H1 (cell line): Measurements from ENCODE around the gene BRD4. TPM values are rescaled to one million over a fixed set of nuclear protein-coding genes. Genes with fewer than 3 reads are reported as not detected.

Experiments
- BCL11A ChIP-seq, 2 experiments: IDR thresholded peaks; one replicate each; pipeline ENCODE4 v1.6.1; 2011; ENCODE audit warnings: low read depth in 2 of 2, low read length in 2 of 2, mild to moderate bottlenecking in 2 of 2
- CBX8 ChIP-seq: fragments of 300-800, 300-1000 bp; sonication (generic); IDR thresholded peaks from 2 replicates; pipeline ENCODE4 v1.7.1; 2016; ENCODE audit warnings: low read depth, low read length, borderline replicate concordance
- KDM4A ChIP-seq: IDR thresholded peaks from one replicate; pipeline ENCODE4 v1.7.1; 2012; ENCODE audit warnings: low read depth, mild to moderate bottlenecking, moderate library complexity, low read length, inconsistent platforms; ENCODE audit not compliant: severe bottlenecking
- PHF8 ChIP-seq: fragments of 200-600 bp; sonication (generic); conservative IDR thresholded peaks from 2 replicates; pipeline ENCODE4 v1.7.1; 2012; ENCODE audit warnings: low read depth, mild to moderate bottlenecking, inconsistent platforms, low read length, moderate library complexity
- SIN3A ChIP-seq, 2 experiments: IDR thresholded peaks in 1 of 2; conservative IDR thresholded peaks in 1 of 2; 2 replicates each; pipeline ENCODE4 v1.6.1; 2011 to 2012; ENCODE audit warnings: low read length in 2 of 2, improper control_type of control experiment in 1 of 2, low read depth in 1 of 2, mild to moderate bottlenecking in 1 of 2
- SIRT6 ChIP-seq: IDR thresholded peaks from one replicate; pipeline ENCODE4 v1.7.1; 2012; ENCODE audit warnings: low read length, inconsistent platforms
- SIX5 ChIP-seq: IDR thresholded peaks from 2 replicates; pipeline ENCODE4 v1.6.1; 2011; ENCODE audit warnings: mild to moderate bottlenecking, low read depth, low read length
- polyA plus RNA-seq, 7 experiments: library from polyadenylated mRNA; depleted of rRNA in 3 of 7; stranded (reverse) in 5 of 7; unstranded in 2 of 7; fragments of >200 nt in 5 of 7; fragments of 200-250 nt in 2 of 7; gene quantifications; 1 replicate in 5 of 7; 2 replicates in 1 of 7; 4 replicates in 1 of 7; pipeline versions ENCODE4 v1.2.1 to v1.2.3, GENCODE V29; 2011 to 2013; ENCODE audit warnings: missing spikeins in 2 of 7, mixed read lengths in 2 of 7
- total RNA-seq: library from RNA; stranded (reverse); fragmentation: NEBNext Ultra II Directional; extraction: Animal tissue kit (Norgen Biotek cat#: 25700); gene quantifications from 2 replicates; pipeline ENCODE4 v1.2.1, GENCODE V29; 2021
- TF ChIP-seq, protein P1 (sequence below): fragments of 300-600 bp; sonication (generic); IDR thresholded peaks from 2 replicates; pipeline ENCODE4 v1.7.1; 2012; ENCODE audit warnings: low read length, moderate library complexity, mild to moderate bottlenecking, inconsistent platforms; ENCODE audit not compliant: insufficient replicate concordance
- TF ChIP-seq, protein P2 (sequence below): IDR thresholded peaks from 2 replicates; pipeline ENCODE4 v1.6.1; 2012; ENCODE audit warnings: low read length, inconsistent platforms

The BRD4 gene
- total and polyA plus RNA-seq, 2 of the 8 experiments (the other 6 are each of a cell fraction or from before 2014, with no cell fraction given), result 14.1 to 146 TPM

DNA sequence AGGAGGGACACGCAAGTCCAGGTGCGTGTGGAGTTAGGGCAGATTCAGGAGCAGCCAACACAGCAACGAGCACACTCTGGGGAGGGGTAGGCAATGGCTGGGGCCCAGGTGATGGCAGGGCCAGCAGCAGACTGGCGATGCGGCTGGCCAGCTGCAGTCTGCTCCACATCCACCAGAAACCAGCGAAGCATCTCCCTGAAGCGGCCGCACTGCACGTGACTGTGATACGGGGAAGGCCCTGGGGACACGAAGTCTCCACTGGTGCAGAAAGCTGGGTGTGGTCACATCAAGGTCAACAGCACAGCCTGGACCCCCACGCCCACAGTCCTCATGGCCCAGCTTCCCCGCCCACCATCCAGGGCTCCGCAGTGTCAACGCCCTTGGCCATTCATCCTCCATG lies 78.8 kb downstream of the BRD4 start (continued):
- TF ChIP-seq, protein P1, sequence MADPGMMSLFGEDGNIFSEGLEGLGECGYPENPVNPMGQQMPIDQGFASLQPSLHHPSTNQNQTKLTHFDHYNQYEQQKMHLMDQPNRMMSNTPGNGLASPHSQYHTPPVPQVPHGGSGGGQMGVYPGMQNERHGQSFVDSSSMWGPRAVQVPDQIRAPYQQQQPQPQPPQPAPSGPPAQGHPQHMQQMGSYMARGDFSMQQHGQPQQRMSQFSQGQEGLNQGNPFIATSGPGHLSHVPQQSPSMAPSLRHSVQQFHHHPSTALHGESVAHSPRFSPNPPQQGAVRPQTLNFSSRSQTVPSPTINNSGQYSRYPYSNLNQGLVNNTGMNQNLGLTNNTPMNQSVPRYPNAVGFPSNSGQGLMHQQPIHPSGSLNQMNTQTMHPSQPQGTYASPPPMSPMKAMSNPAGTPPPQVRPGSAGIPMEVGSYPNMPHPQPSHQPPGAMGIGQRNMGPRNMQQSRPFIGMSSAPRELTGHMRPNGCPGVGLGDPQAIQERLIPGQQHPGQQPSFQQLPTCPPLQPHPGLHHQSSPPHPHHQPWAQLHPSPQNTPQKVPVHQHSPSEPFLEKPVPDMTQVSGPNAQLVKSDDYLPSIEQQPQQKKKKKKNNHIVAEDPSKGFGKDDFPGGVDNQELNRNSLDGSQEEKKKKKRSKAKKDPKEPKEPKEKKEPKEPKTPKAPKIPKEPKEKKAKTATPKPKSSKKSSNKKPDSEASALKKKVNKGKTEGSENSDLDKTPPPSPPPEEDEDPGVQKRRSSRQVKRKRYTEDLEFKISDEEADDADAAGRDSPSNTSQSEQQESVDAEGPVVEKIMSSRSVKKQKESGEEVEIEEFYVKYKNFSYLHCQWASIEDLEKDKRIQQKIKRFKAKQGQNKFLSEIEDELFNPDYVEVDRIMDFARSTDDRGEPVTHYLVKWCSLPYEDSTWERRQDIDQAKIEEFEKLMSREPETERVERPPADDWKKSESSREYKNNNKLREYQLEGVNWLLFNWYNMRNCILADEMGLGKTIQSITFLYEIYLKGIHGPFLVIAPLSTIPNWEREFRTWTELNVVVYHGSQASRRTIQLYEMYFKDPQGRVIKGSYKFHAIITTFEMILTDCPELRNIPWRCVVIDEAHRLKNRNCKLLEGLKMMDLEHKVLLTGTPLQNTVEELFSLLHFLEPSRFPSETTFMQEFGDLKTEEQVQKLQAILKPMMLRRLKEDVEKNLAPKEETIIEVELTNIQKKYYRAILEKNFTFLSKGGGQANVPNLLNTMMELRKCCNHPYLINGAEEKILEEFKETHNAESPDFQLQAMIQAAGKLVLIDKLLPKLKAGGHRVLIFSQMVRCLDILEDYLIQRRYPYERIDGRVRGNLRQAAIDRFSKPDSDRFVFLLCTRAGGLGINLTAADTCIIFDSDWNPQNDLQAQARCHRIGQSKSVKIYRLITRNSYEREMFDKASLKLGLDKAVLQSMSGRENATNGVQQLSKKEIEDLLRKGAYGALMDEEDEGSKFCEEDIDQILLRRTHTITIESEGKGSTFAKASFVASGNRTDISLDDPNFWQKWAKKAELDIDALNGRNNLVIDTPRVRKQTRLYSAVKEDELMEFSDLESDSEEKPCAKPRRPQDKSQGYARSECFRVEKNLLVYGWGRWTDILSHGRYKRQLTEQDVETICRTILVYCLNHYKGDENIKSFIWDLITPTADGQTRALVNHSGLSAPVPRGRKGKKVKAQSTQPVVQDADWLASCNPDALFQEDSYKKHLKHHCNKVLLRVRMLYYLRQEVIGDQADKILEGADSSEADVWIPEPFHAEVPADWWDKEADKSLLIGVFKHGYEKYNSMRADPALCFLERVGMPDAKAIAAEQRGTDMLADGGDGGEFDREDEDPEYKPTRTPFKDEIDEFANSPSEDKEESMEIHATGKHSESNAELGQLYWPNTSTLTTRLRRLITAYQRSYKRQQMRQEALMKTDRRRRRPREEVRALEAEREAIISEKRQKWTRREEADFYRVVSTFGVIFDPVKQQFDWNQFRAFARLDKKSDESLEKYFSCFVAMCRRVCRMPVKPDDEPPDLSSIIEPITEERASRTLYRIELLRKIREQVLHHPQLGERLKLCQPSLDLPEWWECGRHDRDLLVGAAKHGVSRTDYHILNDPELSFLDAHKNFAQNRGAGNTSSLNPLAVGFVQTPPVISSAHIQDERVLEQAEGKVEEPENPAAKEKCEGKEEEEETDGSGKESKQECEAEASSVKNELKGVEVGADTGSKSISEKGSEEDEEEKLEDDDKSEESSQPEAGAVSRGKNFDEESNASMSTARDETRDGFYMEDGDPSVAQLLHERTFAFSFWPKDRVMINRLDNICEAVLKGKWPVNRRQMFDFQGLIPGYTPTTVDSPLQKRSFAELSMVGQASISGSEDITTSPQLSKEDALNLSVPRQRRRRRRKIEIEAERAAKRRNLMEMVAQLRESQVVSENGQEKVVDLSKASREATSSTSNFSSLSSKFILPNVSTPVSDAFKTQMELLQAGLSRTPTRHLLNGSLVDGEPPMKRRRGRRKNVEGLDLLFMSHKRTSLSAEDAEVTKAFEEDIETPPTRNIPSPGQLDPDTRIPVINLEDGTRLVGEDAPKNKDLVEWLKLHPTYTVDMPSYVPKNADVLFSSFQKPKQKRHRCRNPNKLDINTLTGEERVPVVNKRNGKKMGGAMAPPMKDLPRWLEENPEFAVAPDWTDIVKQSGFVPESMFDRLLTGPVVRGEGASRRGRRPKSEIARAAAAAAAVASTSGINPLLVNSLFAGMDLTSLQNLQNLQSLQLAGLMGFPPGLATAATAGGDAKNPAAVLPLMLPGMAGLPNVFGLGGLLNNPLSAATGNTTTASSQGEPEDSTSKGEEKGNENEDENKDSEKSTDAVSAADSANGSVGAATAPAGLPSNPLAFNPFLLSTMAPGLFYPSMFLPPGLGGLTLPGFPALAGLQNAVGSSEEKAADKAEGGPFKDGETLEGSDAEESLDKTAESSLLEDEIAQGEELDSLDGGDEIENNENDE, result no peak
- TF ChIP-seq SIN3A (conservative IDR thresholded peaks at IDR 0.05 in 1 of 2, IDR thresholded peaks at IDR 0.05 in 1 of 2; ENCODE audit: low read depth in 1 of 2, low read length in 2 of 2) (no peak), SIRT6 (no peak), SIX5 (no peak), KDM4A (no peak), PHF8 (no peak), BCL11A (IDR thresholded peaks at IDR 0.05; ENCODE audit: low read depth in 2 of 2, low read length in 2 of 2) (no peak), CBX8 (no peak)
- TF ChIP-seq, protein P2, sequence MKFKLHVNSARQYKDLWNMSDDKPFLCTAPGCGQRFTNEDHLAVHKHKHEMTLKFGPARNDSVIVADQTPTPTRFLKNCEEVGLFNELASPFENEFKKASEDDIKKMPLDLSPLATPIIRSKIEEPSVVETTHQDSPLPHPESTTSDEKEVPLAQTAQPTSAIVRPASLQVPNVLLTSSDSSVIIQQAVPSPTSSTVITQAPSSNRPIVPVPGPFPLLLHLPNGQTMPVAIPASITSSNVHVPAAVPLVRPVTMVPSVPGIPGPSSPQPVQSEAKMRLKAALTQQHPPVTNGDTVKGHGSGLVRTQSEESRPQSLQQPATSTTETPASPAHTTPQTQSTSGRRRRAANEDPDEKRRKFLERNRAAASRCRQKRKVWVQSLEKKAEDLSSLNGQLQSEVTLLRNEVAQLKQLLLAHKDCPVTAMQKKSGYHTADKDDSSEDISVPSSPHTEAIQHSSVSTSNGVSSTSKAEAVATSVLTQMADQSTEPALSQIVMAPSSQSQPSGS, result no peak
